HFFc6 (cell line): ENCODE results near the gene NRXN2. TPM values are rescaled to one million over a fixed set of nuclear protein-coding genes. Genes with fewer than 3 reads are reported as not detected.

ENCODE experiments used
- DNase-seq: peaks from one replicate; pipeline ENCODE4 v3.0.0-alpha.2; 2018
- H3K27ac Mint-ChIP-seq: 2 replicates; pipeline ENCODE4 v1.8.0; 2020; ENCODE audit warnings: mild to moderate bottlenecking, mixed read lengths
- H3K27me3 Mint-ChIP-seq: 2 replicates; pipeline ENCODE4 v1.8.0; 2021; ENCODE audit warnings: mild to moderate bottlenecking, moderate library complexity, mixed read lengths; ENCODE audit not compliant: insufficient read depth
- H3K36me3 Mint-ChIP-seq: 2 replicates; pipeline ENCODE4 v1.8.0; 2021; ENCODE audit warnings: low read depth, mixed read lengths
- H3K4me1 Mint-ChIP-seq: 2 replicates; pipeline ENCODE4 v1.8.0; 2020; ENCODE audit warnings: low read depth, mixed read lengths
- H3K4me3 Mint-ChIP-seq: 2 replicates; pipeline ENCODE4 v1.8.0; 2020; ENCODE audit warnings: mild to moderate bottlenecking, moderate library complexity, mixed read lengths
- H3K9me3 Mint-ChIP-seq: 2 replicates; pipeline ENCODE4 v1.8.0; 2020; ENCODE audit warnings: mild to moderate bottlenecking, mixed read lengths
- total RNA-seq, 6 experiments: library from RNA; stranded (reverse); fragmentation: NEBNext Ultra II Directional; extraction: Animal tissue kit (Norgen Biotek cat#: 25700); gene quantifications; 2 replicates in 1 of 6; 3 replicates in 5 of 6; pipeline ENCODE4 v1.2.3, GENCODE V29; 2021
- TF ChIP-seq, protein P1 (sequence below): fragments of 200-600 bp; sonication (generic); IDR thresholded peaks from 2 replicates; pipeline ENCODE4 v1.5.0; 2021; ENCODE audit warnings: antibody characterized with exemption, mild to moderate bottlenecking

The NRXN2 gene
- total RNA-seq, 6 experiments from 2014 or later, result 0.14 to 0.51 (median 0.31) TPM; not detected in 1

DNA sequence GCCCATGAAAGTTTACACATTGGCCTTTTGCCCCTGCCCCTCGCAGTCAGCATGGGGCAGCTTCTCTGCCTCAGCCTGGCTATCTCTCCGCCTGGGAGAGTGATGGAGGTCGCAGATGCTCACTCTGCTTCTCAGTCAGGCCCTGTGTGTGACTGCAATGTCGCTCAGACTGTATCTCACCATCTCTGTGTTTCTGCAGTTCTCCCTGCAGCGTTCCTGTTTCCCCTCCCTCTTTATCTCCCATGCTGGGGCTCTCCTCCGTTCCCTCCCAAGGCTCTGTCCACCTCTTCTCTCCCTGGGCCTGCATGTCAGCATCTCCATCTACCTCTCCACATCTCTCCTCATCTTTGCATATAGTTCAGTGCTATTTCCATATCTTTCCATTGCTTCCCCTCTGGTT lies 93.9 kb downstream of the NRXN2 start:
- no peak overlapping the region for H3K4me3 Mint-ChIP-seq
- H3K4me1 Mint-ChIP-seq, result no peaks in the 10 kb centered on the region
- H3K27ac Mint-ChIP-seq, result no peak overlapping the region

DNA sequence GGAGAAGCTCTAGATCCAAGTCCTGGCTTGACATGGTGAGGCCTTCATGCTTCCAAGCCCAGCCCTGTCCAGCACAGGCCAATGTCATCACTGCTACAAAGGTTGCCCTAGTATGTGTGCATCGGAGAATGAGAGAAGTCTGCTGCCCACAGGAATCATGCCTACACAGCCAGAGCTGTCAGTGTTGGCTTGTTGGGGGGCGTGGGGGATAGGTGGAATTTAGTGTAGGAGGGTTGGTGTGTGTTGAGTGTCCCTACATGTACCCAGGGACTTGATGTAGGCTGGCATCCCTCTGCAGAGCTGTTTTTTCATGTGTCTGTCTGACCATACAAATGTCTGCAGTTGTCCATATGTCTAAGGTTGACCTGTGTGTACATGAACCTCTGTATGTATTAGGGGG lies 94.4 kb downstream of the NRXN2 start:
- H3K27ac Mint-ChIP-seq, result no peak overlapping the region
- peaks cover 54% of the 10 kb centered on the region for H3K27me3 Mint-ChIP-seq

More for the DNA sequence above, 93.9 kb downstream of the NRXN2 start:
- Mint-ChIP-seq H3K9me3 (no peaks in the 10 kb centered on the region), H3K36me3 (no peaks in the 10 kb centered on the region), H3K27me3 (peaks cover 57% of the 10 kb centered on the region)
- no peak for DNase-seq
- TF ChIP-seq, protein P1, sequence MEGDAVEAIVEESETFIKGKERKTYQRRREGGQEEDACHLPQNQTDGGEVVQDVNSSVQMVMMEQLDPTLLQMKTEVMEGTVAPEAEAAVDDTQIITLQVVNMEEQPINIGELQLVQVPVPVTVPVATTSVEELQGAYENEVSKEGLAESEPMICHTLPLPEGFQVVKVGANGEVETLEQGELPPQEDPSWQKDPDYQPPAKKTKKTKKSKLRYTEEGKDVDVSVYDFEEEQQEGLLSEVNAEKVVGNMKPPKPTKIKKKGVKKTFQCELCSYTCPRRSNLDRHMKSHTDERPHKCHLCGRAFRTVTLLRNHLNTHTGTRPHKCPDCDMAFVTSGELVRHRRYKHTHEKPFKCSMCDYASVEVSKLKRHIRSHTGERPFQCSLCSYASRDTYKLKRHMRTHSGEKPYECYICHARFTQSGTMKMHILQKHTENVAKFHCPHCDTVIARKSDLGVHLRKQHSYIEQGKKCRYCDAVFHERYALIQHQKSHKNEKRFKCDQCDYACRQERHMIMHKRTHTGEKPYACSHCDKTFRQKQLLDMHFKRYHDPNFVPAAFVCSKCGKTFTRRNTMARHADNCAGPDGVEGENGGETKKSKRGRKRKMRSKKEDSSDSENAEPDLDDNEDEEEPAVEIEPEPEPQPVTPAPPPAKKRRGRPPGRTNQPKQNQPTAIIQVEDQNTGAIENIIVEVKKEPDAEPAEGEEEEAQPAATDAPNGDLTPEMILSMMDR, result no peak

DNA sequence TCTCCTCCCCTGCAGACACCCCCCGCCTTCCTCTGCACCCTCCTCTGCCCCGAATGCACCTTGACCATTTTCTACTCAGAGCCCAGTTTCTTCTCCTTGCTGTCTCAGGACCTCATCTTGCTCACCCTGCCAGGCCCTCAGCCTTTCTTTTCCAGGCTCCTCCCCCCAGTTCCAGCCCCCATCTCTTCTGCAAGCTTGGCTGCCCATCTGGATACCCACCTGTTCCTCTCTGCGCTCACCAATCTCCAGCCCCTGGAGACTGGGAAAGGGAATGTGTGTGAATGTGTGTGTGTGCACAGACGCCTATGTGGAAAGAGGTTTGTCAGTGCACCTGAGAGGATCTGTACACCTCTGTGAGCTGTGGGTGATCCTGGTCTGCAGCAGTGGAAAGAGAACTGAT lies 95.6 kb downstream of the NRXN2 start:
- Mint-ChIP-seq H3K4me3 (no peak overlapping the region), H3K4me1 (no peaks in the 10 kb centered on the region), H3K27ac (no peak overlapping the region), H3K9me3 (no peaks in the 10 kb centered on the region), H3K27me3 (peaks cover 50% of the 10 kb centered on the region), H3K36me3 (no peaks in the 10 kb centered on the region)
- TF ChIP-seq, protein P1, result no peak
- DNase-seq, result no peak

More for the DNA sequence above, 94.4 kb downstream of the NRXN2 start:
- Mint-ChIP-seq H3K36me3 (no peaks in the 10 kb centered on the region), H3K4me1 (no peaks in the 10 kb centered on the region), H3K4me3 (no peak overlapping the region), H3K9me3 (no peaks in the 10 kb centered on the region)
- DNase-seq, result no peak
- TF ChIP-seq, protein P1, result no peak

DNA sequence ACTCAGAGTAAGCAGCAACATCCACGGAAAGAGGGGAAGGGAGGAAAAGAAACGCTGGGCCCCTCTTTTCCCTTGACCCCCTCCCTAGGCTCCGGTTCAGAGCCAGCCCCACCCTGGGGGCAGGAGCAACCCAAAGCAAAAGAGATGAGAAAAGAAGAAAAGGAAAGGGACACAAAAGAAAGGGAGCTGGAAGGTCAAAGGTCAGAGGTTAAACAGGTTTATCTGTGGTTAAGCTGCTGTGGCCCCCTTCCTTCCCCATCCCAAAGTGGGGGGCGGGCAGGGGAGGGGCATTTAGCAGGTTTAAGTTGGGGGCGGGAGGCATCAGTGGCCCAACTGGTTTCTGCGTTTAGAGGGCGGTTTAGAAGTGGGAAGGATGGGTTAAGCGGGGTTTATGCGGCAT lies 96.4 kb downstream of the NRXN2 start:
- Mint-ChIP-seq H3K4me3 (no peak overlapping the region), H3K27ac (no peak overlapping the region), H3K4me1 (no peaks in the 10 kb centered on the region), H3K9me3 (no peaks in the 10 kb centered on the region), H3K36me3 (no peaks in the 10 kb centered on the region), H3K27me3 (peaks cover 50% of the 10 kb centered on the region)
- TF ChIP-seq, protein P1, result no peak
- no peak for DNase-seq

DNA sequence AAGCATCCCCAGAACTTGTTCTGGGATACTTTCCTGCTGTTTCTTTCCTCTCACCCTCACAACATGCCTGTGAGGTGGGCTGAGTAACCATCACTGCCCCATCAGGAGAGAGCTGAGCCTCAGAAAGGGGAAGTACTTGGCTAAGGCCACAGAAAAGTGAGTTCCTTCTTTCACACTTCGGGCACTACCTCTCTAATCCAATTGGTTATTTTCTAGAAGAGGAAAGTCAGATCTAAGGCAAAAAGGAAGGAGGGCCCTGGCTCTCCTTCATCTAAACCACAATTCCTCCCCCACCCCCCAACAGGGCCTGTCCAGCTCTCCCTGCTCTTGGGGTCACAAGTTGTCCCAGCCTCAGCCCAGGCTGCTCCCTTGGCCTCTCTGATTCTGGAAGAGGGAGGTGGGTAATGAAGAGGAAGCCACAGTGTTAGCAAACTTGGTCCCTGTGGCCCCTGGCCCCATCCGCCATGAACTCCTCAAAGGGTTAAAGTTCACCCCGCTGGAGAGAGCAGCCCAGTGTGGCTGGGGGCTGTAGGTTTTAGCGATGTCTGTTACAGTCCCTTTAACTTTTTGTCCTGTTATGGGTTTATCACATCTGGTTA lies 98.0 kb downstream of the NRXN2 start:
- H3K4me1 Mint-ChIP-seq, result no peaks in the 10 kb centered on the region
- no peaks in the 10 kb centered on the region for H3K36me3 Mint-ChIP-seq
- DNase-seq, result no peak
- H3K27me3 Mint-ChIP-seq, result peaks cover 43% of the 10 kb centered on the region
- no peak overlapping the region for H3K27ac Mint-ChIP-seq
- H3K4me3 Mint-ChIP-seq, result no peak overlapping the region
- TF ChIP-seq, protein P1, result no peak
- H3K9me3 Mint-ChIP-seq, result no peaks in the 10 kb centered on the region
